Smooth muscle cell (in vitro differentiated cells): Measurements from ENCODE around the gene AIF1. TPM values are rescaled to one million over a fixed set of nuclear protein-coding genes. Genes with fewer than 3 reads are reported as not detected.

Experiments
- DNase-seq: peaks from one replicate; lab custom pipeline; 2025; ENCODE audit not compliant: unreplicated experiment; lab: John Stamatoyannopoulos, UW
- H2AFZ ChIP-seq: fragments of 200-600 bp; sonication (generic); 2 replicates; pipeline ENCODE4 v1.6.0; 2016; ENCODE audit warnings: antibody characterized with exemption, low read depth, mild to moderate bottlenecking
- H3F3A ChIP-seq: fragments of 200-600 bp; sonication (generic); 2 replicates; pipeline ENCODE4 v1.6.0; 2017; ENCODE audit warnings: antibody characterized with exemption, low read depth
- H3K27ac ChIP-seq: fragments of 200-600 bp; sonication (generic); 2 replicates; pipeline ENCODE4 v1.5.1; 2016; ENCODE audit warnings: low read depth, mild to moderate bottlenecking
- H3K27me3 ChIP-seq: fragments of 200-600 bp; sonication (generic); 2 replicates; pipeline ENCODE4 v1.6.1; 2016; ENCODE audit warnings: low read depth, mild to moderate bottlenecking
- H3K36me3 ChIP-seq: fragments of 200-600 bp; sonication (generic); 2 replicates; pipeline ENCODE4 v1.5.1; 2016; ENCODE audit warnings: low read depth
- H3K4me1 ChIP-seq: fragments of 200-600 bp; sonication (generic); 2 replicates; pipeline ENCODE4 v1.5.1; 2016; ENCODE audit warnings: low read depth
- H3K4me2 ChIP-seq: fragments of 200-600 bp; sonication (generic); 2 replicates; pipeline ENCODE4 v1.6.0; 2016; ENCODE audit warnings: mild to moderate bottlenecking
- H3K4me3 ChIP-seq: fragments of 200-600 bp; sonication (generic); 2 replicates; pipeline ENCODE4 v1.5.1; 2016; ENCODE audit warnings: mild to moderate bottlenecking
- H3K79me2 ChIP-seq: fragments of 200-600 bp; sonication (generic); 2 replicates; pipeline ENCODE4 v1.6.0; 2016; ENCODE audit warnings: low read depth, mild to moderate bottlenecking
- H3K9ac ChIP-seq: fragments of 200-600 bp; sonication (generic); 2 replicates; pipeline ENCODE4 v1.6.0; 2016; ENCODE audit warnings: low read depth
- H3K9me3 ChIP-seq: fragments of 200-600 bp; sonication (generic); replicated peaks from 2 replicates; pipeline ENCODE4 v1.5.1; 2016; ENCODE audit warnings: low read depth
- H4K20me1 ChIP-seq: fragments of 200-600 bp; sonication (generic); 2 replicates; pipeline ENCODE4 v1.6.0; 2016; ENCODE audit warnings: low read depth
- CTCF ChIP-seq: fragments of 200-600 bp; sonication (generic); IDR thresholded peaks from 2 replicates; pipeline ENCODE4 v1.5.1; 2017; ENCODE audit warnings: borderline replicate concordance, mild to moderate bottlenecking, antibody characterized with exemption; ENCODE audit not compliant: insufficient read depth, poor library complexity, severe bottlenecking
- WGBS: methylation state at CpG from one replicate; pipeline ENCODE4 v1.1.7; 2016; ENCODE audit warnings: low lambda C conversion rate; 5-methylcytosine and 5-hydroxymethylcytosine counted together
- polyA plus RNA-seq: library from polyadenylated mRNA; unstranded; fragments of >200 nt; fragmentation: Nextera tagmentation; extraction: Ambion mirVana; gene quantifications from 2 replicates; pipeline ENCODE4 v1.2.1, GENCODE V29; 2016
- total RNA-seq: library from RNA; depleted of rRNA; stranded (reverse); fragments of >200 nt; gene quantifications from 2 replicates; pipeline ENCODE4 v1.2.3, GENCODE V29; 2014

Gene AIF1
- total and polyA plus RNA-seq, 2 experiments from 2014 or later = not detected

- Histone ChIP-seq H3K9me3 (no peaks in the 10 kb centered on the region), H3K4me2 (no peak within 1 kb of the TSS), H3K4me3 (no peak within 1 kb of the TSS)
Observed at GRCh38 chr6:31655349-31656237, 40.6 kb downstream of the AIF1 start, which contains the start of gene APOM. TSS of gene APOM (plus strand) at chr6:31655894. CDS start at chr6:31655967, 73 bp downstream.

GRCh38 chr6:31657406-31658157 is 42.5 kb downstream of the AIF1 start:
- Histone ChIP-seq H3K27me3 (no peaks in the 10 kb centered on the region), H3K79me2 (peaks cover 54% of the 10 kb centered on the region), H3K4me2 (no peak overlapping the region), H3K27ac (no peak overlapping the region), H2AFZ (no peak overlapping the region), H3K9ac (no peak overlapping the region), H3F3A (peaks cover 18% of the 10 kb centered on the region), H3K4me1 (peaks cover 21% of the 10 kb centered on the region), H3K36me3 (no peaks in the 10 kb centered on the region), H4K20me1 (peaks cover 15% of the 10 kb centered on the region), H3K9me3 (no peaks in the 10 kb centered on the region), H3K4me3 (no peak overlapping the region)
- no peak for DNase-seq
- WGBS = 93% methylated on average over 6 of the region's 6 CpGs
- no peak for TF ChIP-seq CTCF

More at GRCh38 chr6:31655349-31656237, 40.6 kb downstream of the AIF1 start, which contains the start of gene APOM:
- H3F3A ChIP-seq = peaks cover 14% of the 10 kb centered on the region
- no peak within 1 kb of the TSS for H3K9ac ChIP-seq
- no peak within 1 kb of the TSS for H2AFZ ChIP-seq
- peaks cover 15% of the 10 kb centered on the region for H4K20me1 ChIP-seq
- no peak for TF ChIP-seq CTCF
- H3K79me2 ChIP-seq = peaks cover 68% of the 10 kb centered on the region
- no peak within 1 kb of the TSS for H3K27ac ChIP-seq
- H3K4me1 ChIP-seq = peaks cover 24% of the 10 kb centered on the region
- H3K36me3 ChIP-seq = no peaks in the 10 kb centered on the region
- WGBS = 98% methylated on average over 8 of the region's 8 CpGs
- H3K27me3 ChIP-seq = no peaks in the 10 kb centered on the region
- no peak for DNase-seq

GRCh38 chr6:31658158-31658688 is 43.2 kb downstream of the AIF1 start:
- H3K4me2 ChIP-seq = peak overlapping the region; percentile 92

More at GRCh38 chr6:31658158-31658688, 43.2 kb downstream of the AIF1 start:
- Histone ChIP-seq H3K79me2 (peaks cover 58% of the 10 kb centered on the region), H3K4me1 (peaks cover 21% of the 10 kb centered on the region), H3K36me3 (no peaks in the 10 kb centered on the region), H3F3A (peaks cover 12% of the 10 kb centered on the region), H3K4me3 (no peak overlapping the region), H3K27me3 (no peaks in the 10 kb centered on the region), H4K20me1 (peaks cover 15% of the 10 kb centered on the region), H3K9me3 (no peaks in the 10 kb centered on the region), H3K27ac (no peak overlapping the region), H2AFZ (no peak overlapping the region), H3K9ac (no peak overlapping the region)
- DNase-seq = no peak
- 86% methylated on average over 4 of the region's 4 CpGs for WGBS
- TF ChIP-seq CTCF = no peak
